ENCODE measurements around the gene C16orf95. TPM values are rescaled to one million over a fixed set of nuclear protein-coding genes. Genes with fewer than 3 reads are reported as not detected.
"Not testable (repeated sequence)": the region's sequence is repeated elsewhere in the genome, so short reads cannot be mapped to it uniquely, and the experiment has no call there.

C16orf95 gene
- polyA plus RNA-seq, 4 donors, result 1.9 to 5.4 (median 3.7) TPM

DNA sequence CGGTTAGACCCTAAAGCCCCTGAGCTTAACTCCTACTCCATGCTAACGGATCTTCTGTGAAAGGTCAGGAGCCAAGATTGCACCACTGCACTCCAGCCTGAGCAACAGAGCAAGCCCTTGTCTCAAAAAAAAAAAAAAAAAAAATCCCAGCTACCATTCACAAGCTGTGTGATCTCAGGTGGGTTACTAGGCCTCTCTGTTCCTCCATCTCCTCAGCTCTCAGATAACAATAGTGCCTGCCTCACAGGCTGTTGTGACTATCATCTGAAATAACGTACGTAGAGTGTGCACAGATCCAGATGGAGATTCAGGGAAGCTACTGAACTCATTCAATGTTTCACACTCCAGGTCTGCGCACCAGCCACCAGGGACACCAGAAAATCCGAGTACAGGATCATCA lies 57.8 kb downstream of the C16orf95 start:
- no peak for DNase-seq (ENCODE audit: low read depth in 4 of 4, low spot score in 3 of 4)

DNA sequence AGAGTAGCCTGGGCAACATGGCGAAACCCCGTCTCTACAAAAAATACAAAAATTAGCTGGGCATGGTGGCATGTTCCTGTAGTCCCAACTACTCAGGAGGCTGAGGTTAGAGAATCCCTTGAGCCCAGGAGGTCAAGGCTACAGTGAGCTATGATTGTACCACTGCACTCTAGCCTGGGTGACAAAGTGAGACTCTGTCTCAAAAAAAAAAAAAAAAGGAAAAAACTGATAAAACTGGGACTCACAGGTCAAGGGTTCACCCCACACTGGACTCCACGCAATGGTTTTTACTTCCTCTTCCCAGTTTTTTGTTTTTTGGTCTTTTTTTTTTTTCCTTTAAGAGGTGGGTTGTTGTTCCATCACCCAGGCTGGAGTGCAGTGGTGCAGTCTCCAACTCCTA lies 58.5 kb downstream of the C16orf95 start:
- DNase-seq (ENCODE audit: low read depth in 4 of 4, low spot score in 3 of 4), result not testable (repeated sequence)

DNA sequence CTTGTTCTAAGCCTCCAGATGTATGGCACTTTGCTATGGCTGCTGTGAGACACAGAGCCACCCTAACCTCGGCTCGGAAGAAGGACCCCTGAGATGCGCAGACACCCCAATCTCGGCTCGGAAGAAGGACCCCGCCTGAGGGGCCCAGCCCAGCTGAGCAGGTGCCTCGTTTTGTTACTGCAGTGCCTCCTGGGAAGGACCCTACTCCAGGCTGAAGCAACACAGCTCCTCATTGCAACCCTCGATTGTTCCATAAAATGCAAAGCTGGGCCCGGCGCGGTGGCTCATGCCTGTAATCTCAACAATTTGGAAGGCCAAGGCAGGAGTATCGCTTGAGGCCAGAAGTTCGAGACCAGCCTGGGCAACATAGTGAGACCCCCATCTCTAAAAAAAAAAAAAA lies 61.3 kb downstream of the C16orf95 start:
- DNase-seq (ENCODE audit: low read depth in 4 of 4, low spot score in 3 of 4), result no peak

DNA sequence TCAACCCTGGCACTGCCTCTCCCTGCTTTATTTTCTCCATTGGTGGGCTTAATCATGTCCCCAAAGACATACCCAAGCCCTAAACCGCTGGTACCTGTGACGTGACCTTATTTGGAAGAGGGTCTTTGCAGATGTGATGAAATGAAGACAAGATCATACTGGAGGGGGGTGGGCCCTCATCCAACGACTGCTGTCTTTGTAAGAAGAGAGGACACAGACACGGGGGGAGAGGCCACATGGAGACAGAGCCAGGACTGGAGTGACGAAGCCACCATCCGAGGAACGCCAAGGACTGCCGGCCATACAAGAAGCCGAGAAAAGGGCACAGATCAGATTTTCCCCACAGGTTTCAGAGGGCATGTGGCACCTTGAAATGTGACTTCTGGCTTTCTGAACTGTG lies 62.5 kb downstream of the C16orf95 start:
- no peak for DNase-seq (ENCODE audit: low read depth in 4 of 4, low spot score in 3 of 4)

DNA sequence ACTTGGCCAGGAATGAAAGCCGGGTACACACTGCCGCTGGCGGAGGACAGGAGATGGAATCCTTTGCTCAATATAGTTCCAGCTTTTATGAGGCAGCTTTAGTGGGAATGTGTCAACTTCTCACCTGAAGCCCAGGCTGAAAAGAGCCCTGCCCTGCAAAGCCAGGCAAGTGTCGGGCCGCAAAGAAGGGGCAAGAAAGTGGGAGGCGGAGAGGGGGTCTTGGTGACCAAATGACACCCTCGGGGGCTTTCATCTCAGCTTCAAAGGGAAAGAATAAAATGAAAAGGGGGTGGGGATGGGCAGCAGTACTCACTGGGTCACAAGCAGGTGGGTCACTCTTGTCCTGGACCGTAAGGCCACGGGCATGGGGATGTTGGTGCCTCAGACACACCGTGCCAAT lies 62.9 kb downstream of the C16orf95 start:
- DNase-seq (ENCODE audit: low read depth in 4 of 4, low spot score in 3 of 4), result no peak

DNA sequence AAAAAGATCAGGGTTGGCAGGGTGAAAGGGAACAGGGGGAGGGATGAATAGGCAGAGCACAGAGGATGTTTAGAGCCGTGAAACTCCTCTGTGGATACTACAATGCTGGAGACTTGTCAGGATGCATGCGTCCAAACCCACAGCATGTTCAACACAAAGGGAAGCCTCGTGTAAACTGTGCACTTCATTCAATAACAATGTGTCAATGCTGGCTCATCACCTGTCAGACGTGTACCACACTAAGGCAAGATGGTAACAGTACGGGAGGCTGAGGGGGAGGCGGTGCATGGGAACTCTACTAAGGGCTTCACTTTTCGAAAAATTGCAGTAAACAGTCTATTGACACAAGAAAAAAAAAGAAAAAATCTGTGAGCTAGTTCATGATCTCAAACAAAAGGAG lies 63.7 kb downstream of the C16orf95 start:
- no peak for DNase-seq (ENCODE audit: low read depth in 4 of 4, low spot score in 3 of 4)

Other genes starting within 250 kb of the C16orf95 start
- 10 to 100 TPM; 21.1 to 26.9 (median 24.4) TPM for gene FBXO31, start 66.4 kb upstream of the C16orf95 start, polyA plus RNA-seq (ENCODE audit: insufficient read length in 4 of 4)
- gene MAP1LC3B, start 74.9 kb upstream of the C16orf95 start, polyA plus RNA-seq (ENCODE audit: insufficient read length in 4 of 4), result 10 to 100 TPM; 73.3 to 82.8 (median 78.9) TPM
- gene ZCCHC14, start 175.6 kb upstream of the C16orf95 start, polyA plus RNA-seq (ENCODE audit: insufficient read length in 4 of 4), result 10 to 100 TPM; 34.3 to 37.4 (median 36.3) TPM